IPS-11a (cell line): ENCODE results near the gene CSPG5.
A peak's percentile ranks its signal among the peaks of the same experiment; 100 is the strongest.

Source experiments
- H3K4me3 ChIP-seq: one replicate; pipeline ENCODE4 v1.5.1; 2013; ENCODE audit warnings: low read depth, low read length, control low read depth

Gene CSPG5, protein sequence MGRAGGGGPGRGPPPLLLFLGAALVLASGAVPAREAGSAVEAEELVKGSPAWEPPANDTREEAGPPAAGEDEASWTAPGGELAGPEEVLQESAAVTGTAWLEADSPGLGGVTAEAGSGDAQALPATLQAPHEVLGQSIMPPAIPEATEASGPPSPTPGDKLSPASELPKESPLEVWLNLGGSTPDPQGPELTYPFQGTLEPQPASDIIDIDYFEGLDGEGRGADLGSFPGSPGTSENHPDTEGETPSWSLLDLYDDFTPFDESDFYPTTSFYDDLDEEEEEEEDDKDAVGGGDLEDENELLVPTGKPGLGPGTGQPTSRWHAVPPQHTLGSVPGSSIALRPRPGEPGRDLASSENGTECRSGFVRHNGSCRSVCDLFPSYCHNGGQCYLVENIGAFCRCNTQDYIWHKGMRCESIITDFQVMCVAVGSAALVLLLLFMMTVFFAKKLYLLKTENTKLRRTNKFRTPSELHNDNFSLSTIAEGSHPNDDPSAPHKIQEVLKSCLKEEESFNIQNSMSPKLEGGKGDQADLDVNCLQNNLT

GRCh38 chr3:47578691-47579632 is at the start of gene CSPG5:
CSPG5 (minus strand) TSS chr3:47578865; CDS start chr3:47578693, 172 bp downstream.
- peak within 1 kb of the TSS; percentile 33 for H3K4me3 ChIP-seq

GRCh38 chr3:47628426-47628825 is 49.8 kb upstream of the CSPG5 start:
- no peak overlapping the region for H3K4me3 ChIP-seq

- no peak overlapping the region for H3K4me3 ChIP-seq
Observed at GRCh38 chr3:47622671-47623461, 44.2 kb upstream of the CSPG5 start.

- no peak overlapping the region for H3K4me3 ChIP-seq
Observed at GRCh38 chr3:47617086-47618010, 38.7 kb upstream of the CSPG5 start.

GRCh38 chr3:47614788-47615187 is 36.1 kb upstream of the CSPG5 start:
- no peak overlapping the region for H3K4me3 ChIP-seq

DNA sequence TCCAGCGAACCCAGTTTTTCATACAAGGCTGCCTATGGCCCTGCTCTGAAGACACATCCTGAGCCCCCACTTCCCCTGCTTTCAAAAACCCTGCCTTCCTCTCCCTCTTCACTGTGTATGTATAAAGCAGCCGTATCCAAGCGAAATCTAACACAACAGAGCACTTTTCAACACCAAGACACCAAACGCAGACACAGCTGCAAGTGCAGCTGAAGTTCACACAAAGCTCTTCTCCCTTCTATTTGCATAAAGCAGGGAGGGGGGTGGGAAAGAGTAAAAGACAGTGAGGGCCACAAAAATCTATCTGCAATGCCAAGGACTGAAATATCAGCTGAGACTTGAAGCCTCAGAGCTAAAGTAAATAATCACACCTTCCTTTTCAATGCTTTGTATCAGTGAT is 35.1 kb upstream of the CSPG5 start:
- H3K4me3 ChIP-seq, result no peak overlapping the region

DNA sequence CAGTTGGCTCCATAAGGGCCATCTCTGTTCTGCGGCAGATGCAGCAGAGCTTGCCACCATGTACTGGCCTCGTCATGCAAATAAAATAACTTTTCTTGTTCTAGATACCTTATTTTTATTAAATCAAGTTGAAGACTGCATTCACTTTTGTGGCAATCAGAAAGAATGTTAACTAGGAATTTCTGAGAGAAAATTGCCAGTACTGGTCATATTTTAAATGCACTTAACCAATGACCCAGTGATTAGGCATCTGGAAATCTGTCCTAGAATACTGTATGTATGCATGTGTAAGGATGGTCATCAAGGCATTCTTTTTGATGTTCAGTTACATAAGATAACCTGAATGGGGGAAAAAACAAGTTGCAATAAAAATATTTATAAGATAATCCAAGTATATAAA is 34.2 kb upstream of the CSPG5 start:
- H3K4me3 ChIP-seq, result no peak overlapping the region

- no peak overlapping the region for H3K4me3 ChIP-seq
Observed at GRCh38 chr3:47612178-47612577, 33.5 kb upstream of the CSPG5 start.

- no peak overlapping the region for H3K4me3 ChIP-seq
Observed at GRCh38 chr3:47611576-47611975, 32.9 kb upstream of the CSPG5 start.

- no peak overlapping the region for H3K4me3 ChIP-seq
Observed at GRCh38 chr3:47610583-47610982, 31.9 kb upstream of the CSPG5 start.

DNA sequence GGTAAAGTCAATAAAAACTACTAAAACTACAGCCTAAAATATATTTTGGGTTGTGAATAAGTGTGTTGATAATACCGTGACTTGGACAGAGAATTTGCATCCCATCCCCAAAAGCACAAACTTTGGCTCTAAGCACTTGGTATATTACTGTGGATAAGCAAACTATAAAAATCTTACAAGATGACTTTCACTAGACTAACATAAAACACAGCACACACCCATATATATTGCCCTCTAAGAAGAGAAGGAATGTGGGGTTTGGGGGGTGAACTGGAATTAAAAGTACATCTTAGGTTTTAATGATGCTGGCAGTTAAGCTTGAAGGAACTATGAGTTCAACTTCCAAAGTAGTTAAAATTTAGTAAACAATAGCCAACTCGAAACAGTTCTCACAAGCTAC is 28.7 kb upstream of the CSPG5 start:
- H3K4me3 ChIP-seq, result no peak overlapping the region

DNA sequence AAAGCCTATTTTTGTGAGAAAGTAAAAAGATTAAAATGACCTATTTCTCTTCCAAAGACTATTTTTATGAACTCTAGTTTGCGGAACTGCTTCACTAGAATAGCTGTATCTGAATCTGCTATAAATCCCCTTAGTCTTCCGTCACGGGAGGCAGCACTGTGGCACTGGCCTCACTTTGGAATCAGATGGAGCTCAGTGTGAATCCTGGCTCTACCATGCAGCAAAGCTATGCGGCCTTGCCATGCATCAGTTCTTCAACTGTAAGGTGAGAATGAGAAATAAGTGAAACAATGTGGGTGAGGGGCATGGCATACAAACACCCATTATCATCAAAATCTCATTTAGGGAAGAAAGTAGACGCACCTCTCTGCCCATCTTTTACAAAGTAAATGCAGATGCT is 27.5 kb upstream of the CSPG5 start:
- no peak overlapping the region for H3K4me3 ChIP-seq

GRCh38 chr3:47605652-47606051 is 27.0 kb upstream of the CSPG5 start:
- no peak overlapping the region for H3K4me3 ChIP-seq

GRCh38 chr3:47604145-47604544 is 25.5 kb upstream of the CSPG5 start:
- H3K4me3 ChIP-seq, result no peak overlapping the region

DNA sequence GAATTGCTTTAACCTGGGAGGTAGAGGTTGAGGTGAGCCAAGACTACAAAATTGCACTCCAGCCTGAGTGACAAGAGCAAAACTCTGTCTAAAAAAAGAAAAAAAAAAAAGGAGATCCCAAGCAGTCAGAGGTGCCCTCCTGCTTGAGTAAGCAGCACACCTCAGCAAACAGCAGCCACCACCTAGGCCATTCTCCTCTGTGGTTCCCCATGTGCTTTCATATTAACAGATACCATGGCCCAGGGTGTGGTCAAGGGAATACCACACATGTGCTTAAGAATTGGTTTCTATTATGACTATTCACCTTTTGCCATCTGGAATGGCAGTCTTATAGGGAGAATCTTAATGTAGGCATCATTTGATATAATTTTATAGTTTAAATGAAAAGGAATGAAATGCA is 24.7 kb upstream of the CSPG5 start:
- no peak overlapping the region for H3K4me3 ChIP-seq

DNA sequence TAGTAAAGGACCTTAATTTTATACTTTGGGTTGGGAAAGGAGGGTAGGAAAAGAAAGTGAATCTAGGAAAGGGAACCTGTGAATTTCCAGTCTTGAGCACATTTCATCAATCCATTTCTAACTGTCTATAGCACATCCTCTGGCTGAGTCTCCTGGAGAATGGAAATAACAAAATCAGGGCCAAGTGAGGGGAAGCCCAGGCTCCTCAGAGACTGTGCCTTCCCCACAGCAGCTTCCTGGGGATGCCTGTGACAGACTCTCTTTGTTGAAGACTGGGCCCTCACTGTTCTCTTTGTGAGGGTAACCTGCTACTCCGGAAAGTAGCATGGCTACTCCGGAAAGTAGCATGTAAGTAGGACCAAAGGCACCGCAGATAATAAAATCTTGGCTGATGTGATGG is 22.6 kb upstream of the CSPG5 start:
- no peak overlapping the region for H3K4me3 ChIP-seq

- no peak overlapping the region for H3K4me3 ChIP-seq
Observed at GRCh38 chr3:47594792-47595191, 16.1 kb upstream of the CSPG5 start.

GRCh38 chr3:47592066-47592795 is 13.6 kb upstream of the CSPG5 start:
- no peak overlapping the region for H3K4me3 ChIP-seq

DNA sequence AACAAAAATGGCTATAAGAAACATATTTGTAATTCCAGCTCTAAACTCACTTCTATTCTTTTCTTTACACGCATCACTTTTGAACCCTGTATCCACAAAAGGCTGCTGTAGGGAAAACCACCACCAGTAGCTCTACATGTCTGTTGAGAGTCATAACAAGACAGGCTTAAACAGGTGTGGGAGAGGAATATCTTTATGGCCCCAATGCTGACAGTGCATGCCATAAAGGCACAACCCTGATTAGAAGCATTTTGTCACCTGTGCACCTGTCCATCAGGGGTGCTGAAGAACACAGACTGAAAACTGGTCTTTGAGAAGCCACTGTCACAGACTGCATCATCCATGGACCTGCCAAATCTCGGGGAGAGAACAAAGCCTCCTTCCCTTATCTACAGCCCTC is 11.6 kb upstream of the CSPG5 start:
- no peak overlapping the region for H3K4me3 ChIP-seq
